ENCODE data around the gene GABRG3.

The GABRG3 gene

GRCh38 chr15:27237319-27237939 is 266.4 kb downstream of the GABRG3 start:
- no peak overlapping the region for H3K4me3 ChIP-seq (ENCODE audit: low read depth, low read length)
- no peaks in the 10 kb centered on the region for H3K27me3 ChIP-seq (ENCODE audit: control insufficient read depth, insufficient read depth, low read length)
- H3K36me3 ChIP-seq (ENCODE audit: control insufficient read depth, insufficient read depth, low read length) = no peaks in the 10 kb centered on the region
- H3K4me1 ChIP-seq (ENCODE audit: control insufficient read depth, insufficient read depth, low read length) = no peaks in the 10 kb centered on the region
- no peak overlapping the region for H3K9ac ChIP-seq (ENCODE audit: low read depth, low read length)
- no peaks in the 10 kb centered on the region for H3K9me3 ChIP-seq (ENCODE audit: control insufficient read depth, insufficient read depth, low read length)

- Histone ChIP-seq H3K9ac (ENCODE audit: low read depth, low read length) (no peak overlapping the region), H3K4me3 (ENCODE audit: low read depth, low read length) (no peak overlapping the region), H3K36me3 (ENCODE audit: control insufficient read depth, insufficient read depth, low read length) (no peaks in the 10 kb centered on the region), H3K4me1 (ENCODE audit: control insufficient read depth, insufficient read depth, low read length) (no peaks in the 10 kb centered on the region), H3K9me3 (ENCODE audit: control insufficient read depth, insufficient read depth, low read length) (no peaks in the 10 kb centered on the region), H3K27me3 (ENCODE audit: control insufficient read depth, insufficient read depth, low read length) (no peaks in the 10 kb centered on the region)
Observed at GRCh38 chr15:27238209-27238608, 267.2 kb downstream of the GABRG3 start.

GRCh38 chr15:27238707-27239423 is 267.9 kb downstream of the GABRG3 start:
- H3K4me1 ChIP-seq (ENCODE audit: control insufficient read depth, insufficient read depth, low read length) = no peaks in the 10 kb centered on the region
- H3K27me3 ChIP-seq (ENCODE audit: control insufficient read depth, insufficient read depth, low read length) = no peaks in the 10 kb centered on the region
- no peak overlapping the region for H3K9ac ChIP-seq (ENCODE audit: low read depth, low read length)
- no peaks in the 10 kb centered on the region for H3K9me3 ChIP-seq (ENCODE audit: control insufficient read depth, insufficient read depth, low read length)
- no peak overlapping the region for H3K4me3 ChIP-seq (ENCODE audit: low read depth, low read length)
- no peaks in the 10 kb centered on the region for H3K36me3 ChIP-seq (ENCODE audit: control insufficient read depth, insufficient read depth, low read length)

- no peaks in the 10 kb centered on the region for H3K36me3 ChIP-seq (ENCODE audit: control insufficient read depth, insufficient read depth, low read length)
- H3K9ac ChIP-seq (ENCODE audit: low read depth, low read length) = no peak overlapping the region
- H3K27me3 ChIP-seq (ENCODE audit: control insufficient read depth, insufficient read depth, low read length) = no peaks in the 10 kb centered on the region
- H3K4me1 ChIP-seq (ENCODE audit: control insufficient read depth, insufficient read depth, low read length) = no peaks in the 10 kb centered on the region
- H3K9me3 ChIP-seq (ENCODE audit: control insufficient read depth, insufficient read depth, low read length) = no peaks in the 10 kb centered on the region
- no peak overlapping the region for H3K4me3 ChIP-seq (ENCODE audit: low read depth, low read length)
Observed at GRCh38 chr15:27241943-27242342, 271.0 kb downstream of the GABRG3 start.

- Histone ChIP-seq H3K9ac (ENCODE audit: low read depth, low read length) (no peak overlapping the region), H3K4me1 (ENCODE audit: control insufficient read depth, insufficient read depth, low read length) (no peaks in the 10 kb centered on the region), H3K9me3 (ENCODE audit: control insufficient read depth, insufficient read depth, low read length) (no peaks in the 10 kb centered on the region), H3K36me3 (ENCODE audit: control insufficient read depth, insufficient read depth, low read length) (no peaks in the 10 kb centered on the region), H3K27me3 (ENCODE audit: control insufficient read depth, insufficient read depth, low read length) (no peaks in the 10 kb centered on the region), H3K4me3 (ENCODE audit: low read depth, low read length) (no peak overlapping the region)
Observed at GRCh38 chr15:27244047-27244446, 273.1 kb downstream of the GABRG3 start.

GRCh38 chr15:27248251-27248650 is 277.3 kb downstream of the GABRG3 start:
- H3K9ac ChIP-seq (ENCODE audit: low read depth, low read length) = no peak overlapping the region
- no peaks in the 10 kb centered on the region for H3K27me3 ChIP-seq (ENCODE audit: control insufficient read depth, insufficient read depth, low read length)
- H3K4me1 ChIP-seq (ENCODE audit: control insufficient read depth, insufficient read depth, low read length) = no peaks in the 10 kb centered on the region
- H3K9me3 ChIP-seq (ENCODE audit: control insufficient read depth, insufficient read depth, low read length) = no peaks in the 10 kb centered on the region
- H3K4me3 ChIP-seq (ENCODE audit: low read depth, low read length) = no peak overlapping the region
- H3K36me3 ChIP-seq (ENCODE audit: control insufficient read depth, insufficient read depth, low read length) = no peaks in the 10 kb centered on the region

- H3K9me3 ChIP-seq (ENCODE audit: control insufficient read depth, insufficient read depth, low read length) = no peaks in the 10 kb centered on the region
- no peaks in the 10 kb centered on the region for H3K36me3 ChIP-seq (ENCODE audit: control insufficient read depth, insufficient read depth, low read length)
- H3K4me1 ChIP-seq (ENCODE audit: control insufficient read depth, insufficient read depth, low read length) = no peaks in the 10 kb centered on the region
- no peak overlapping the region for H3K4me3 ChIP-seq (ENCODE audit: low read depth, low read length)
- H3K27me3 ChIP-seq (ENCODE audit: control insufficient read depth, insufficient read depth, low read length) = no peaks in the 10 kb centered on the region
- no peak overlapping the region for H3K9ac ChIP-seq (ENCODE audit: low read depth, low read length)
Observed at GRCh38 chr15:27249046-27249759, 278.2 kb downstream of the GABRG3 start.

- Histone ChIP-seq H3K27me3 (ENCODE audit: control insufficient read depth, insufficient read depth, low read length) (no peaks in the 10 kb centered on the region), H3K4me1 (ENCODE audit: control insufficient read depth, insufficient read depth, low read length) (no peaks in the 10 kb centered on the region), H3K9ac (ENCODE audit: low read depth, low read length) (no peak overlapping the region), H3K9me3 (ENCODE audit: control insufficient read depth, insufficient read depth, low read length) (no peaks in the 10 kb centered on the region), H3K36me3 (ENCODE audit: control insufficient read depth, insufficient read depth, low read length) (no peaks in the 10 kb centered on the region), H3K4me3 (ENCODE audit: low read depth, low read length) (no peak overlapping the region)
Observed at GRCh38 chr15:27249760-27250109, 278.8 kb downstream of the GABRG3 start.

GRCh38 chr15:27250223-27250622 is 279.2 kb downstream of the GABRG3 start:
- H3K9me3 ChIP-seq (ENCODE audit: control insufficient read depth, insufficient read depth, low read length) = no peaks in the 10 kb centered on the region
- no peak overlapping the region for H3K9ac ChIP-seq (ENCODE audit: low read depth, low read length)
- no peaks in the 10 kb centered on the region for H3K4me1 ChIP-seq (ENCODE audit: control insufficient read depth, insufficient read depth, low read length)
- H3K27me3 ChIP-seq (ENCODE audit: control insufficient read depth, insufficient read depth, low read length) = no peaks in the 10 kb centered on the region
- no peak overlapping the region for H3K4me3 ChIP-seq (ENCODE audit: low read depth, low read length)
- H3K36me3 ChIP-seq (ENCODE audit: control insufficient read depth, insufficient read depth, low read length) = no peaks in the 10 kb centered on the region

- no peak overlapping the region for H3K4me3 ChIP-seq (ENCODE audit: low read depth, low read length)
- H3K4me1 ChIP-seq (ENCODE audit: control insufficient read depth, insufficient read depth, low read length) = peaks cover 7% of the 10 kb centered on the region
- no peaks in the 10 kb centered on the region for H3K27me3 ChIP-seq (ENCODE audit: control insufficient read depth, insufficient read depth, low read length)
- H3K36me3 ChIP-seq (ENCODE audit: control insufficient read depth, insufficient read depth, low read length) = no peaks in the 10 kb centered on the region
- no peak overlapping the region for H3K9ac ChIP-seq (ENCODE audit: low read depth, low read length)
- no peaks in the 10 kb centered on the region for H3K9me3 ChIP-seq (ENCODE audit: control insufficient read depth, insufficient read depth, low read length)
Observed at GRCh38 chr15:27254055-27254454, 283.1 kb downstream of the GABRG3 start.

GRCh38 chr15:27254801-27255200 is 283.8 kb downstream of the GABRG3 start:
- H3K9me3 ChIP-seq (ENCODE audit: control insufficient read depth, insufficient read depth, low read length) = no peaks in the 10 kb centered on the region
- no peak overlapping the region for H3K4me3 ChIP-seq (ENCODE audit: low read depth, low read length)
- no peaks in the 10 kb centered on the region for H3K27me3 ChIP-seq (ENCODE audit: control insufficient read depth, insufficient read depth, low read length)
- H3K9ac ChIP-seq (ENCODE audit: low read depth, low read length) = no peak overlapping the region
- H3K4me1 ChIP-seq (ENCODE audit: control insufficient read depth, insufficient read depth, low read length) = peaks cover 7% of the 10 kb centered on the region
- H3K36me3 ChIP-seq (ENCODE audit: control insufficient read depth, insufficient read depth, low read length) = no peaks in the 10 kb centered on the region

- Histone ChIP-seq H3K9ac (ENCODE audit: low read depth, low read length) (no peak overlapping the region), H3K36me3 (ENCODE audit: control insufficient read depth, insufficient read depth, low read length) (no peaks in the 10 kb centered on the region), H3K9me3 (ENCODE audit: control insufficient read depth, insufficient read depth, low read length) (no peaks in the 10 kb centered on the region), H3K27me3 (ENCODE audit: control insufficient read depth, insufficient read depth, low read length) (no peaks in the 10 kb centered on the region), H3K4me1 (ENCODE audit: control insufficient read depth, insufficient read depth, low read length) (peaks cover 7% of the 10 kb centered on the region), H3K4me3 (ENCODE audit: low read depth, low read length) (no peak overlapping the region)
Observed at GRCh38 chr15:27256446-27256845, 285.5 kb downstream of the GABRG3 start.
